GM19023 (cell line): ENCODE data around the gene CD109.
"Not testable (repeated sequence)": the region's sequence is repeated elsewhere in the genome, so short reads cannot be mapped to it uniquely, and the experiment has no call there.

Experiments used
- ATAC-seq: cut with Tn5 transposase; IDR thresholded peaks from one replicate; pipeline ENCODE4 v1.9.1; 2021; ENCODE audit warnings: mild to moderate bottlenecking, moderate library complexity; ENCODE audit not compliant: unreplicated experiment

Gene CD109

DNA sequence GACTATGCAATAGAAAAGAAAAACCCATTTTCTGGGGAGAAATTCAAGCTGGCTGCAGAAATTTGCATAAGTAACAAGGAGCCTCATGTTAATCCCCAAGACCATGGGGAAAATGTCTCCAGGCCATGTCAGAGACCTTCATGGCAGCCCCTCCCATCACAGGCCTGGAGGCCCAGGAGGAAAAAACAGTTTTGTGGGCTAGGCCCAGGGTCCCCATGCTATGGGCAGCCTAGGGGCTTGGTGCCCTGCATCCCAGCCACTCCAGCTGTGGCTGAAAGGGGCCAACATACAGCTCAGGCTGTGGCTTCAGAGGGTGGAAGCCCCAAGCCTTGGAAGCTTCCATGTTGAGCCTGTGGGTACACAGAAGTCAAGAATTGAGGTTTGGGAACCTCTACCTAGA lies 148.7 kb downstream of the CD109 start:
- not testable (repeated sequence) for ATAC-seq

DNA sequence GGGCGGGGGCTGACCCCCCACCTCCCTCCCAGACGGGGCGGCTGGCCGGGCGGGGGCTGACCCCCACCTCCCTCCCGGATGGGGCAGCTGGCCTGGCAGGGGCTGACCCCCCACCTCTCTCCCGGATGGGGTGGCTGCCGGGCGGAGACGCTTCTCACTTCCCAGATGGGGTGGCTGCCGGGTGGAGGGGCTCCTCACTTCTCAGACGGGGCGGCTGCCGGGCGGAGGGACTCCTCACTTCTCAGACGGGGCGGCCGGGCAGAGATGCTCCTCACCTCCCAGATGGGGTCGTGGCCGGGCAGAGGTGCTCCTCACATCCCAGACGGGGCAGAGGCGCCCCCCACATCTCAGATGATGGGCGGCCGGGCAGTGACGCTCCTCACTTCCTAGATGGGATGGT lies 155.0 kb downstream of the CD109 start:
- not testable (repeated sequence) for ATAC-seq

DNA sequence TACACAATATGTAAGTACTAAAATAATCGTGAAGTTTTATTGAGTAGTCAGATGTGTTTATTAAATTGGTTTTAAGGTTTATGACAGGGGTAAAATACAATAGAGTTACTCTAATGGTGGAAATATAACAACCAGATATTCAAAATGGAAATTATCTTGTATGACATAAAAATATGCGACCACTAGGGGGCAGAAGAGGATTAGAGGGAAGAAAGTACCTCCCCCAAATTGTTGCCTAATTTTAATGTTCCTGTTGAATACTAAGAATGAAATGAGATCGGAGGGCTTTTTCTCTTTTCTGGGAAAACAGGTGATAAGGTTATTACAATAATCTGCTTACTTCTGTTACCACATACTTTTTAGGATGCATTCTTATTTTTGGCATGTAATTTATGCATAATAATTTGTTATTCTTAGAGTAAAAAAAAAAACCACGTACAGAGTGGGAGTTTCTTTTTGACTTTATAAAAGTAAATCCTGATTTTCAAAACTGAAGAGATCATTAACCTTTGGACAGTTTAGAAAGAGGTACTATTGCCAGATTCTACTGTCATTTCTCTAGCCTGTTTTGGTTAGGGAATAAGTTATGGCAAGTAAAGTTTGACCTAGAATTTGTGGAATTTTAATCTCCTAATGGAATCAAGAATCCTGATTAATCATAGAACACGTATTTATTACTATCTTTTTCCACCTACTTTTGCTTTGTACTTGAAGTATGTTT lies 159.2 kb downstream of the CD109 start:
- ATAC-seq = no peak

DNA sequence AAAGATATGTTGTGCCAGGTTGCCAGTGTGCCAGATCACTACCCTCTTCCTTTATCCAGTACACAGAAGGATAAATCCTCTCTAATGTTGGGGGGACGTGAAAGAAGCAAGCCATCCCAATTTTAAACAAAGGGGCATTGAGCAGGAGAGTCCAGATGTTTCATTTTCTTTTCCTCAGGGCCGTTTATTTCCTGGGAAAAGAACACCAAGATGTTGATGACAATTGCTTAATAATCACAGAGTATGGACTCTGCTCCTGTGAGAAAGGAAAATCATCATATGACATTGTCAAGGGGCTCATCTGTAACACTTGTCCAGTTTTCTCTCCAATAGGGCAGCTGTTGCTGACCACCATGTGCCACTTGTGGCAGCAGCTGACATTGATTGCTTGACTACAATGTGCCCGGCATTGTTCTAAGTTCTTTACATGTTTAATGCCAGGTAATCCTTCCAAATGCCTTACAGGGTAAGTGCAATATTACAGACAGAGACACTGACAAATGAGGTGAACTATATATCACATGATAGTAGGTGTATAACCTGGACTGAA lies 161.4 kb downstream of the CD109 start:
- no peak for ATAC-seq

DNA sequence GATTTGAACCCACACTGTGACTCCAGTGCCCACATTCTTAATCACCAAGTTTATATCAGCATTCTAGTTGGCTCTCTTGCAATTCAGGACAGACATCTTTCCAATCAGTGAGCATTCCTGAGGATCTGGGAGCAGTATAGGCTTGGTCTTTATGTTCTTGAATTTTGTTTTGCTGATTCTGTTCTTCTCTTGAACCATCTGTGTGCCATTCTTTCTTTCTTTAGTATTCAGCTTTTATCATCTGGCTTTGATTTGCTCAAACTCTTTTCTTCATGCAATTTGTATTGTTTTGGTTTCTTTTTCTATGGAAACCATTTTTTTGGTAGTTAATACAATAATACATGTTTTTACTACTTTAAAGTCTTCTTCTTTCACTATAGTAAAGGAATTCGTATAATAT lies 162.4 kb downstream of the CD109 start:
- ATAC-seq = no peak

DNA sequence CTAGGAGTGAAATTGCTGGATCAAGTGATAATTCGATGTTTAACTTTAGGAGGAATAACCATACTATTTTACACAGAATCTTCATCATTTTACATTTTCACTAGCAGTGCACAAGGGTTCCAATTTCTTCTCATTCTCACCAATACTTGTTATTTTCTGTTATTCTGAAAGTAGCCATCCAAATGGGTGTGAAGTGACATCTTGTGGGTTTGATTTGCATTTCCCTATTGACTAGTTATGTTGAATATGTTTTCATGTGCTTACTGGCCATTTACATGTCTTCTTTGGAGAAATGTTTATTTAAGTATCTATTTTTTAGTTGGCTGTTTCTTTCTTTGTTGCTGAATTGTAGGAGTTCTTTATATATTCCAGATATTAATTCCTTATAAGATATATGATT lies 164.3 kb downstream of the CD109 start:
- ATAC-seq = no peak

DNA sequence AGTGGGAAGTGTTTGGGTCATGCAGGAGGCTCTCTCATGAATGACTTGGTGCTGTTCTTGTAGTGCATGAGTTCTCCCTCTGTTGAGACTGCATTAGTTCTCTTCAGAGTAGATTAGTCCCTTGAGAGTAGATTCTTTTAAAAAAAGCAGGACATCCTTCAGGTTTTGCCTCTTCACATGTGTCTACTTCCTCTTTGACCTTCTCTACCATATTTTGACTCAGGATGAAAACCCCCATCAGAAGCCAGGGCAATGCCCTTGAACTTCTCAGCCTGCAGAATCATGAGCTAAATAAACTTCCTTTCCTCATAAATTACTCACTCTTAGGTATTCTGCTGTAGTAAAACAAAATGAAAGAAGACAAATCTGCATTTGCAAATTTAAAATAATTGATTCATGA lies 170.3 kb downstream of the CD109 start:
- no peak for ATAC-seq

DNA sequence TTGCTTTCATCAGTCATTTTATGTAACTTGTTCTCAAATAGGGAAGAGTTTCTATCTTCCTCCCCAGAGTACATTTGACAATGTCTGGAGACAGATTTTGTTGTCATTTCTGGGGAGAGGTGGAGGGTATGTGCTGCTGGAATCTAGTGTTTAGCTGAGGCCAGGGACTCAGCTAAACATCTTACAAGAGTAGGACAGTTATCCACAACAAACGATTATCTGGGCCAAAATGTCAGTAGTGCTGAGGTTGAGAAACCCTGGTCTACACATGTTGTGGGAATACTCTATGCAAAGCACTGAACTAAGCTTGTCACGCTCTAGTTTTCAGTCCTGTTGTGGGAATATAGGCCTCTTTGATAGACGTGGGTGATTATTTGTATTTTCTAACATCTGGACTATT lies 171.4 kb downstream of the CD109 start:
- no peak for ATAC-seq

DNA sequence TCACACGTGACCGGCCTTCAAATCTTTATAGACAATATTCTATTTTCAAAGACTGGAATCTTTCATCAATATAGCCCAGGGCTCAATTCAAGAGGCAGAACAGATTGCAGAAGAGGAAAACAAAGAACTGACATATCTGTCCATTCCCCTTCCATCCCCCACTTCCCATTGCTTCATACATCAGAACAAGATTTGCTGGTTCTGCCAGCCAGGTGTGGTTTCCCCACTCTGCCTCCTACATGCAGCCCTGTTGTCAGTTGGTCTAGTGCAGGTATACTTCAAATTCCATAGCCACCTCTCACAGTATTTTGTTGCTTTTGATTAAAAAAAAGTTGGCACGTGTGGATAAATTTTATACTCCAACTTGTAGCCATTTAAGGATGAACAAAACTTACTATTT lies 174.9 kb downstream of the CD109 start:
- ATAC-seq = no peak

DNA sequence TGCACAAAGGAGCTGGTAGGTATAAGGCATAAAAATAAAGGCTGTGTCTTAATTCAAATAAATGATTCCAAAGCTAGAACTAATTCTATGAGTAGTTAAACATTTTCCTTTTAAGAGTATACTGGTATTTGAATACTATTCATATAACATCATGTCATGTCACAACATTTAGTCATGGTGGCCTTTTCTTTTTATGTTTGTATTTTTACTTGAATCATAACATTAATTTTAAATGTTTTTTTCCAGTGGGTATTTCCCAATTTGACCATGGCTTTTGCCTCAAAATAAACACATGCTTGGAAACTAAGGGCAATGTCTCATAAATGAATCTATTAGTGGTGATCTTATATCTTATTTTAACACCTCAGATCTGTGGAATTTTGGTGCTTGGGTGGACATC lies 177.1 kb downstream of the CD109 start:
- no peak for ATAC-seq
